DND-41 (cell line): Measurements from ENCODE around the gene JADE1.

ENCODE experiments used
- EZH2 ChIP-seq: IDR thresholded peaks from 3 replicates; pipeline ENCODE4 v1.6.1; 2012; ENCODE audit warnings: borderline replicate concordance, low read depth, mild to moderate bottlenecking, moderate library complexity, low read length, inconsistent platforms; ENCODE audit not compliant: severe bottlenecking
- TF ChIP-seq, protein P1 (sequence below): IDR thresholded peaks from 2 replicates; pipeline ENCODE4 v1.5.1; 2012; ENCODE audit warnings: borderline replicate concordance, low read length, moderate library complexity, mild to moderate bottlenecking; ENCODE audit not compliant: poor library complexity, severe bottlenecking; ENCODE audit errors: extremely low read depth

DNA sequence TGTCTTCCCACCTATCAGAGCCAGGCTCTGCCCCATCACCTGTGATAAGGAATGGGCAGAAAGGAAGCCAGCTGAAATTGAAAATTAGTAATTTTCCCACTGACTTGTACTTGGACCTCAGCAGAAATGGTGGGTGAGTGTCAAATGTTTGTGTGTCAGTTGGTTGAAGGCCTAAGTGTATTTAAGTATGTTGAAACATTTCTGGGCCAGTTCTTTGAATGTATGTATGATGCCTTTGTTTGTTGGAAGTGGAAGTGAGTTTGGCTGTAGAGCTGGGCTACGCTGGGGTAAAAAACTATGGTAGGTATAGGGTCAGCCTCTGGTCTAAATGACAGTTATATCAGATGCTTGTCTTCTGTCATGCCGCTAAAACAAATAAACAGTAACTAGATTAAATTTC, 27.7 kb downstream of the JADE1 start:
- TF ChIP-seq, protein P1, sequence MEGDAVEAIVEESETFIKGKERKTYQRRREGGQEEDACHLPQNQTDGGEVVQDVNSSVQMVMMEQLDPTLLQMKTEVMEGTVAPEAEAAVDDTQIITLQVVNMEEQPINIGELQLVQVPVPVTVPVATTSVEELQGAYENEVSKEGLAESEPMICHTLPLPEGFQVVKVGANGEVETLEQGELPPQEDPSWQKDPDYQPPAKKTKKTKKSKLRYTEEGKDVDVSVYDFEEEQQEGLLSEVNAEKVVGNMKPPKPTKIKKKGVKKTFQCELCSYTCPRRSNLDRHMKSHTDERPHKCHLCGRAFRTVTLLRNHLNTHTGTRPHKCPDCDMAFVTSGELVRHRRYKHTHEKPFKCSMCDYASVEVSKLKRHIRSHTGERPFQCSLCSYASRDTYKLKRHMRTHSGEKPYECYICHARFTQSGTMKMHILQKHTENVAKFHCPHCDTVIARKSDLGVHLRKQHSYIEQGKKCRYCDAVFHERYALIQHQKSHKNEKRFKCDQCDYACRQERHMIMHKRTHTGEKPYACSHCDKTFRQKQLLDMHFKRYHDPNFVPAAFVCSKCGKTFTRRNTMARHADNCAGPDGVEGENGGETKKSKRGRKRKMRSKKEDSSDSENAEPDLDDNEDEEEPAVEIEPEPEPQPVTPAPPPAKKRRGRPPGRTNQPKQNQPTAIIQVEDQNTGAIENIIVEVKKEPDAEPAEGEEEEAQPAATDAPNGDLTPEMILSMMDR, result no peak
- TF ChIP-seq EZH2, result no peak
